T-helper 1 cell treated with Interleukin-12 subunit alpha and Interleukin-12 subunit beta and Interleukin-4 antibody, amounts not matched to agents 30 ng/mL and 1 ng/mL, for 36 hours (primary cell): ENCODE data around the gene ATP6V1B1. TPM values are rescaled to one million over a fixed set of nuclear protein-coding genes. Genes with fewer than 3 reads are reported as not detected.

Experiments used
- intact Hi-C: fragments of 100-400 bp; cut with micrococcal nuclease; formaldehyde crosslinking; loops from one replicate; pipeline ENCODE4 v1.15.1; 2024
- total RNA-seq: library from RNA; stranded (reverse); gene quantifications from 2 replicates; pipeline ENCODE4 v1.2.3, GENCODE V29; 2022

The ATP6V1B1 gene
- total RNA-seq, 1 donor from 2014 or later, result not detected

- intact Hi-C loops, result no loop called here
These were observed 37.1 kb upstream of the ATP6V1B1 start for GRCh38 chr2:70898363-70899240.

GRCh38 chr2:70901227-70902066 is 34.3 kb upstream of the ATP6V1B1 start:
- intact Hi-C loops, result no loop called here

GRCh38 chr2:70902067-70902442 is 33.6 kb upstream of the ATP6V1B1 start:
- intact Hi-C loops, result no loop called here

GRCh38 chr2:70902579-70902978 is 33.1 kb upstream of the ATP6V1B1 start:
- intact Hi-C loops, result no loop called here

GRCh38 chr2:70903171-70903570 is 32.5 kb upstream of the ATP6V1B1 start:
- intact Hi-C loops, result no loop called here

GRCh38 chr2:70903641-70904340 is 31.9 kb upstream of the ATP6V1B1 start:
- intact Hi-C loops, result no loop called here

GRCh38 chr2:70904371-70905216 is 31.1 kb upstream of the ATP6V1B1 start:
- intact Hi-C loops, result no loop called here

GRCh38 chr2:70905443-70906421 is 30.0 kb upstream of the ATP6V1B1 start:
- intact Hi-C loops, result loop anchor here (2.0 kb wide), 1 partner anchor 19 kb away; no protein-coding TSS in a partner anchor

GRCh38 chr2:70906439-70907005 is 29.2 kb upstream of the ATP6V1B1 start:
- intact Hi-C loops, result loop anchor here (2.0 kb wide), 1 partner anchor 20 kb away; no protein-coding TSS in a partner anchor

GRCh38 chr2:70907130-70908057 is 28.3 kb upstream of the ATP6V1B1 start:
- intact Hi-C loops, result loop anchor here (2.0 kb wide), 1 partner anchor 21 kb away; no protein-coding TSS in a partner anchor

- intact Hi-C loops, result no loop called here
These were observed 19.4 kb upstream of the ATP6V1B1 start for GRCh38 chr2:70916291-70916690.

GRCh38 chr2:70918016-70918415 is 17.7 kb upstream of the ATP6V1B1 start:
- intact Hi-C loops, result no loop called here

- intact Hi-C loops, result loop anchor here (1.0 to 2.0 kb wide), 5 partner anchors 28 to 616 kb away; no protein-coding TSS in a partner anchor
These were observed 15.9 kb upstream of the ATP6V1B1 start for GRCh38 chr2:70919672-70920366.

- intact Hi-C loops, result loop anchor here (1.0 to 2.0 kb wide), 5 partner anchors 28 to 616 kb away; no protein-coding TSS in a partner anchor
These were observed 15.4 kb upstream of the ATP6V1B1 start for GRCh38 chr2:70920367-70920715.

GRCh38 chr2:70921031-70921430 is 14.7 kb upstream of the ATP6V1B1 start:
- intact Hi-C loops, result loop anchor here (2.0 kb wide), 1 partner anchor 60 kb away; no protein-coding TSS in a partner anchor

GRCh38 chr2:70921839-70922234 is 13.9 kb upstream of the ATP6V1B1 start:
- intact Hi-C loops, result loop anchor here (2.0 kb wide), 1 partner anchor 61 kb away; no protein-coding TSS in a partner anchor
